GM12864 (cell line): ENCODE results near the gene FAM177A1.

Source experiments
- DNase-seq: peaks from one replicate; pipeline ENCODE4 v3.0.0-alpha.2; 2011; ENCODE audit warnings: low read depth
- H3K4me3 ChIP-seq: 2 replicates; pipeline ENCODE4 v1.5.1; 2011; ENCODE audit warnings: mild to moderate bottlenecking, low read depth, low read length, control low read depth
- CTCF ChIP-seq: IDR thresholded peaks from 2 replicates; pipeline ENCODE4 v1.5.1; 2011; ENCODE audit warnings: low read depth, mild to moderate bottlenecking, moderate library complexity, low read length, control low read depth, inconsistent platforms; ENCODE audit errors: missing control alignments

The FAM177A1 gene, protein sequence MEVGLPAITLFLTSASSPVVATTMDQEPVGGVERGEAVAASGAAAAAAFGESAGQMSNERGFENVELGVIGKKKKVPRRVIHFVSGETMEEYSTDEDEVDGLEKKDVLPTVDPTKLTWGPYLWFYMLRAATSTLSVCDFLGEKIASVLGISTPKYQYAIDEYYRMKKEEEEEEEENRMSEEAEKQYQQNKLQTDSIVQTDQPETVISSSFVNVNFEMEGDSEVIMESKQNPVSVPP

DNA sequence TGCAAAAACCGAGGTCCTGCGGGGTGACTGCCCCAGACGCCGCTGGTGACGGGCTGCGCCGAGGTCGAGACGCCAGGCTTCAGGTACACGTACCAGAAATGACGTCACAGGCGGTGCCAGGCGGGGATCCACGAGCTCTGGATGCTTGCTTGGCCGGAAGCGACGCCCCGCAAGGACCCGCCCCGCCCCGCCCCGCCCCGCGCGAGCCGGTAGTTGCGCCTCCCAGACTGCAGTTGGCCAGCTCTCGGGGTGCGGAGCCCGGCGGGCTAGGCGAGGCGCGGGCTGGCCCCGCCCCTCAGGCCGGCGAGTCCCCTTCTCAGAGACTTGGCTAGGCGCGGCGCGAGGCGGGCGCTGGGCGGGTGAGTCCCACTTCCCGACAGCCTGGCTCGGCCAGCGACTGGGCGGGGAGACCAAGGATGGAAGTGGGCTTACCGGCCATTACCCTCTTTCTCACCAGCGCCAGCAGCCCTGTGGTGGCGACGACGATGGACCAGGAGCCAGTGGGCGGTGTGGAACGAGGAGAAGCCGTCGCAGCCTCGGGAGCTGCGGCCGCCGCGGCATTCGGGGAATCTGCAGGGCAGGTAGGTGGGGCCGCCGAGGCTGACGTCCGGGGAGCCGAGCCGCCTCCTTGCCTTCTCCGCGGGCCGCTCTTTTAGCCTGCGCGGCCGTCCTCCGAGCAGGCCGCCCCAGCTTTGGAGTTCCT lies at the start of gene FAM177A1:
Gene FAM177A1, plus strand, starts transcription at position 225 of the 703 bp plus-strand sequence. Its CDS starts 192 bp downstream, at position 417.
- DNase-seq, result peak; percentile 91
- H3K4me3 ChIP-seq, result peak within 1 kb of the TSS; percentile 70
- TF ChIP-seq CTCF, result no peak

DNA sequence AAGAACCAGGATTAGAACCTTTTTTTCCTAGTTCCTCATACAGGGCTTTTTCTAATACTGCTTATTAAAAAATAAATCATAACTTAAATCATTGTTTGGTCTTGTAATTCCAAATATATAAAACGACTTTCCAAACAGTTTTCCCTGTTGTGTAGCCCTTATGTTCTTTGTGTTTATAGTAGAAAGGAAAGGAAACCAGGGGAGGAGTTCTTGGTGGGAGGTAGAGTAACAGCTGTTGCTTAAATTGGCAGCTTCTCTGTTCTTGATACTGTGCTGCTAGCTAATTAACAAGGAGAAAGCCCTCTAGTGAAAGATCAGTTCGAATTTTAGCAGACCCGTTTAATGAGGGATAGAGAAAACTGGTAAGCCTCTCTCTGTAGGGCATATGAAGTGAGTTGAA lies 48.3 kb upstream of the FAM177A1 start:
- no peak for TF ChIP-seq CTCF
- no peak overlapping the region for H3K4me3 ChIP-seq
- DNase-seq, result no peak

GRCh38 chr14:34999500-34999899 lies 46.6 kb upstream of the FAM177A1 start:
- H3K4me3 ChIP-seq, result no peak overlapping the region
- no peak for TF ChIP-seq CTCF
- DNase-seq, result no peak

GRCh38 chr14:35001621-35002020 lies 44.5 kb upstream of the FAM177A1 start:
- TF ChIP-seq CTCF, result no peak
- DNase-seq, result no peak
- H3K4me3 ChIP-seq, result no peak overlapping the region

DNA sequence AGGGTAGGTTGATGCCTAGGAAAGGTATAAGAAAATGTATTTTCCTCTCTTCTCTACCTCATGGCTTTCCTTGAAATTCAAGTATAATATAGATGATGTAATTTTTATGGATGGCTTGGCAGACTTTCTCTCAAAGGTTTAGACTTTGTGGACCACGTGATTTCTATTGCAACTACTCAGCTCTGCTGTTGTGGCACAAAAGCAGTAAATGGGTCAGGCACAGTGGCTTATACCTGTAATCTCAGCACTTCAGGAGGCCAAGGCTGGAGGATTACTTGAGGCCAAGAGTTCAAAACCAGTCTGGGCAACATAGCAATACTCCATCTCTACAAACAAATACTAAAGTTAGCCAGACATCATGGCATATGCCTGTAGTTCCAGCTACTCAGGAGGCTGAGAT lies 41.2 kb upstream of the FAM177A1 start:
- H3K4me3 ChIP-seq, result no peak overlapping the region
- no peak for DNase-seq
- TF ChIP-seq CTCF, result no peak

DNA sequence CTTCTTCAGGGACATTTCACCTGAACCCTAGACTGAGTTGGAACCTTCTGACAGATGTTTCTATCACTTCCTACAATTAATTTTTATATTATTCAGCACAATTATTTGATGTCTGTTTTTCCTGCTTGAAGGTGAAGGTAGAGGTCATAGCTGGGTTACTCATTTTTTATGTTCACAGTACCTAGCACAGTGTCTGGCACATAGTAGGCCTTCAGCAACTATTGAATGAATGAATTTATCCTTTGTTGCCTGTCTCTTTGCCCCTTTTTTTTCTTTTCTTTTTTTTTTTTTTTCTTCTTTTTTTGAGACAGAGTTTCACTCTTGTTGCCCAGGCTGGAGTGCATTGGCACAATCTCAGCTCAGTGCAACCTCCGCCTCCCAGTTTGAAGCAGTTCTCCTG lies 29.5 kb upstream of the FAM177A1 start:
- no peak overlapping the region for H3K4me3 ChIP-seq
- no peak for DNase-seq
- TF ChIP-seq CTCF, result no peak

- no peak for DNase-seq
- no peak overlapping the region for H3K4me3 ChIP-seq
- TF ChIP-seq CTCF, result no peak
These were observed 25.4 kb upstream of the FAM177A1 start for GRCh38 chr14:35020713-35021112.
